ENCODE results near the gene ZBTB7C. TPM values are rescaled to one million over a fixed set of nuclear protein-coding genes. Genes with fewer than 3 reads are reported as not detected.
A peak's percentile ranks its signal among the peaks of the same experiment; 100 is the strongest.

ZBTB7C gene
- polyA plus RNA-seq, 1 of the 3 experiments (the other 2 are of a cell fraction) = 0.05 TPM

DNA sequence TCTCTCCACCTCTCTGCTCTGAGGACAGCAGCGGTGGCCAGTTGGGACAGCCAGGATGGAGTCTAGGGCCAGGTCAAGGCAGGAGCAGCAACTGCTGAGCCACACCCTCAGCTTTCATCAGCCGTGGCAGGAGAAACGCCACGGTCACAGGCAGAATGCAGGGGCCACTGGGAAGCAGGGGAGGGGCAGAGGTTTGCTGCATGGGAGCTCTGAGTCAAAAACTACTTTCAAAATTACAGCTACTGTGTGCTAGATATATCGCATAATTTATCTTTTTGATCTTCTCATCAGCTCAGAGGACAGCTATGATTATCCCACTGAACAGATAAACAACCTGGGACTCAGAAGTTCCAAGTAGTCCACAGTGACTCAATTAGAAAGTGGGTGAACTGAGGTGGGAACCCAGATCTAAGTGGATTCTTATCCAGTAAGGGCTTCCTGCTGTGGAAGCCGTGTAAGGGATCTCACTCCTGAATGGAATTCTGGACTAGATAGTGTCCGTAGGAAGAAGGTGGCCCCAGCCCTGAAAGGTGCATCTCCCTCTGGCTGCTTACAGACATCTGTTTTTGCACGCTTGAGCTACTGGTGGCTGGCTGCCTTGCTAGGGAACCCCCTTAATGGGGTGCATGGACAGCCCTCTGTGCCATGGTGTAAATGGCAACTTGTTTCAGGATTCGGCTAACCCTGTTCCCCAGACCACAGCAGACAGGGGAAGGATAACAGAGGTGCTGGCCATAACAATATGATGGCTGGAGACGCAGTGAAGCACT is 284.1 kb downstream of the ZBTB7C start:
- no peaks in the 10 kb centered on the region for H3F3A ChIP-seq (replicated peaks; ENCODE audit: insufficient read depth)

More for the DNA sequence above, 284.1 kb downstream of the ZBTB7C start:
- no peak for TF ChIP-seq YY1 (IDR thresholded peaks at IDR 0.05; ENCODE audit: low read depth)
- no peak for TF ChIP-seq SIN3A (IDR thresholded peaks at IDR 0.05; ENCODE audit: borderline replicate concordance, low read depth, low read length)
- no peak for TF ChIP-seq RAD21 (IDR thresholded peaks at IDR 0.05; ENCODE audit: low read length)
- no peak for TF ChIP-seq GATA2 (CRISPR knock-in tag; IDR thresholded peaks at IDR 0.05)
- no peak for TF ChIP-seq JUND (IDR thresholded peaks at IDR 0.05)
- no peak for TF ChIP-seq TCF12 (IDR thresholded peaks at IDR 0.05)
- no peak for TF ChIP-seq FOSL2 (IDR thresholded peaks at IDR 0.05; ENCODE audit: borderline replicate concordance, low read depth)
- TF ChIP-seq, protein P1, sequence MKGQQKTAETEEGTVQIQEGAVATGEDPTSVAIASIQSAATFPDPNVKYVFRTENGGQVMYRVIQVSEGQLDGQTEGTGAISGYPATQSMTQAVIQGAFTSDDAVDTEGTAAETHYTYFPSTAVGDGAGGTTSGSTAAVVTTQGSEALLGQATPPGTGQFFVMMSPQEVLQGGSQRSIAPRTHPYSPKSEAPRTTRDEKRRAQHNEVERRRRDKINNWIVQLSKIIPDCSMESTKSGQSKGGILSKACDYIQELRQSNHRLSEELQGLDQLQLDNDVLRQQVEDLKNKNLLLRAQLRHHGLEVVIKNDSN (IDR thresholded peaks at IDR 0.05; ENCODE audit: borderline replicate concordance, low read depth) = no peak
- no peak for TF ChIP-seq CTCF (IDR thresholded peaks at IDR 0.05)
- no peak for TF ChIP-seq GABPA (IDR thresholded peaks at IDR 0.05; ENCODE audit: low read depth)
- TF ChIP-seq USF2 (IDR thresholded peaks at IDR 0.05; ENCODE audit: borderline replicate concordance, low read depth, low read length) = no peak
- TF ChIP-seq CHD2 (IDR thresholded peaks at IDR 0.05; ENCODE audit: low read length, partially characterized antibody) = no peak
- TF ChIP-seq SMC3 (IDR thresholded peaks at IDR 0.05; ENCODE audit: low read depth, low read length) = no peak
- TF ChIP-seq, protein P2, sequence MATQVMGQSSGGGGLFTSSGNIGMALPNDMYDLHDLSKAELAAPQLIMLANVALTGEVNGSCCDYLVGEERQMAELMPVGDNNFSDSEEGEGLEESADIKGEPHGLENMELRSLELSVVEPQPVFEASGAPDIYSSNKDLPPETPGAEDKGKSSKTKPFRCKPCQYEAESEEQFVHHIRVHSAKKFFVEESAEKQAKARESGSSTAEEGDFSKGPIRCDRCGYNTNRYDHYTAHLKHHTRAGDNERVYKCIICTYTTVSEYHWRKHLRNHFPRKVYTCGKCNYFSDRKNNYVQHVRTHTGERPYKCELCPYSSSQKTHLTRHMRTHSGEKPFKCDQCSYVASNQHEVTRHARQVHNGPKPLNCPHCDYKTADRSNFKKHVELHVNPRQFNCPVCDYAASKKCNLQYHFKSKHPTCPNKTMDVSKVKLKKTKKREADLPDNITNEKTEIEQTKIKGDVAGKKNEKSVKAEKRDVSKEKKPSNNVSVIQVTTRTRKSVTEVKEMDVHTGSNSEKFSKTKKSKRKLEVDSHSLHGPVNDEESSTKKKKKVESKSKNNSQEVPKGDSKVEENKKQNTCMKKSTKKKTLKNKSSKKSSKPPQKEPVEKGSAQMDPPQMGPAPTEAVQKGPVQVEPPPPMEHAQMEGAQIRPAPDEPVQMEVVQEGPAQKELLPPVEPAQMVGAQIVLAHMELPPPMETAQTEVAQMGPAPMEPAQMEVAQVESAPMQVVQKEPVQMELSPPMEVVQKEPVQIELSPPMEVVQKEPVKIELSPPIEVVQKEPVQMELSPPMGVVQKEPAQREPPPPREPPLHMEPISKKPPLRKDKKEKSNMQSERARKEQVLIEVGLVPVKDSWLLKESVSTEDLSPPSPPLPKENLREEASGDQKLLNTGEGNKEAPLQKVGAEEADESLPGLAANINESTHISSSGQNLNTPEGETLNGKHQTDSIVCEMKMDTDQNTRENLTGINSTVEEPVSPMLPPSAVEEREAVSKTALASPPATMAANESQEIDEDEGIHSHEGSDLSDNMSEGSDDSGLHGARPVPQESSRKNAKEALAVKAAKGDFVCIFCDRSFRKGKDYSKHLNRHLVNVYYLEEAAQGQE (IDR thresholded peaks at IDR 0.05; ENCODE audit: low read depth, low read length) = no peak
- no peak for TF ChIP-seq TAF1 (IDR thresholded peaks at IDR 0.05; ENCODE audit: borderline replicate concordance, low read depth, low read length)
- no peak for TF ChIP-seq MEF2A (IDR thresholded peaks at IDR 0.05; ENCODE audit: borderline replicate concordance, low read depth)
- TF ChIP-seq, protein P3, sequence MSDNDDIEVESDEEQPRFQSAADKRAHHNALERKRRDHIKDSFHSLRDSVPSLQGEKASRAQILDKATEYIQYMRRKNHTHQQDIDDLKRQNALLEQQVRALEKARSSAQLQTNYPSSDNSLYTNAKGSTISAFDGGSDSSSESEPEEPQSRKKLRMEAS (IDR thresholded peaks at IDR 0.05; ENCODE audit: low read depth) = no peak
- no peak for TF ChIP-seq ELF1 (IDR thresholded peaks at IDR 0.05)
- TF ChIP-seq EP300 (IDR thresholded peaks at IDR 0.05; ENCODE audit: borderline replicate concordance in 1 of 2, low read depth in 1 of 2, low read length in 1 of 2) = no peak
- TF ChIP-seq RXRA (IDR thresholded peaks at IDR 0.05; ENCODE audit: borderline replicate concordance, low read depth) = no peak
- Histone ChIP-seq H4K20me1 (ENCODE audit: insufficient read depth) (no peaks in the 10 kb centered on the region), H3K9ac (no peak overlapping the region), H3K4me2 (no peak overlapping the region), H3K27ac (ENCODE audit: low read depth in 2 of 2, low read length in 1 of 2) (peak overlapping the region in 1 of 2 experiments; percentile 72; a peak in 1 of 4 replicates), H3K4me1 (ENCODE audit: control insufficient read depth in 1 of 2, insufficient read depth in 2 of 2, low read depth in 1 of 2, low read length in 1 of 2) (peaks cover 0 to 64% of the 10 kb centered on the region in 2 experiments; a peak in 2 of 4 replicates), H3K9me2 (no peaks in the 10 kb centered on the region), H3K79me2 (ENCODE audit: insufficient read depth) (no peaks in the 10 kb centered on the region), H3K9me3 (no peaks in the 10 kb centered on the region), H3K36me3 (replicated peaks in 1 of 2; ENCODE audit: control insufficient read depth in 1 of 2, insufficient read depth in 2 of 2, low read length in 1 of 2) (no peaks in the 10 kb centered on the region), H3K4me3 (ENCODE audit: low read depth in 2 of 2, low read length in 1 of 2) (no peak overlapping the region), H2AFZ (ENCODE audit: low read depth) (no peak overlapping the region), H3K27me3 (ENCODE audit: insufficient read depth) (no peaks in the 10 kb centered on the region)
- WGBS (ENCODE audit: low lambda C conversion rate) = 27% methylated on average over 7 of the region's 10 CpGs
- POLR2A ChIA-PET = no interaction called here
- CTCF ChIA-PET = interaction anchor here (0.6 to 2.8 kb wide), 10 partner anchors 11 to 351 kb away, joined by 3 to 17 read pairs (median 4); no protein-coding TSS in a partner anchor
- no peak for DNase-seq

Data from SK-N-SH (cell line).